SW 1271 (cell line): ENCODE measurements around the gene TLR5.

ENCODE experiments used
- DNase-seq, 2 experiments: peaks; one replicate each; lab custom pipeline; 2025; lab: John Stamatoyannopoulos, UW

TLR5 gene

DNA sequence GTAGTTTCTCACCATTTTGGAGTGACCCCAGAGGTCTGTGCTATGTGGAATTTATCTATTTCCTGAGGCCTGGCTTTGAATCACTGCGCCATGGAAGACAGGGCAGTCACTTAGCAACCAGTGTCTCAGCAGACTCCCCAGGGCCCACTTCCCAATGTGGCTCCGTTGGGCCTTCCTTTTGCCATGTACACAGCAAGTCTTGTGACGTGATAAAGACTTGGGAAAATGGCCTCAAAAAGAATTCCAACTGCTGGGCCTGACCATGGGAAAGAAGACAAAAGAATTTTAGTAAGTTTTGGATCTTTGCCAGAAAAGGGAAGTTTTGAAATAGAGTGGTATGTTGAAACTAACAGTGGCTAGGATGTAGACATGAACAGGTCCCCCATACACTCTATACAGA is 36.2 kb downstream of the TLR5 start:
- DNase-seq = no peak

DNA sequence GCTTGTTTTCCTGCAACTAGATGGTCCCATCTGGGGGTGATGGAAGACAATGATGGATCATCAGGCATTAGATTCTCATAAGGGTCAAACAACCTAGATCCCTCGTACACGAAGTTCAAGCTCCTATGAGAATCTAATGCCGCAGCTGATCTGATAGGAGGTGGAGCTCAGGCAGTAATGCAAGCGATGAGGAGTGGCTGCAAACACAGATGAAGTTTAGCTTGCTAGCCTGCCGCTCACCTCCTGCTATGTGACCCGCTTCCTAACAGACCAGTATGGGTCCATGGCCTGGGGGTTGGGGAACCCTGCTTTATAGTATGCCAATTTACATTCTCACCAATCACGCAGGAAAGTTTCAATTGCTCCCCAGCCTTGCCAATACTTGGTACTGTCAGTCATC is 37.5 kb downstream of the TLR5 start:
- DNase-seq = no peak

DNA sequence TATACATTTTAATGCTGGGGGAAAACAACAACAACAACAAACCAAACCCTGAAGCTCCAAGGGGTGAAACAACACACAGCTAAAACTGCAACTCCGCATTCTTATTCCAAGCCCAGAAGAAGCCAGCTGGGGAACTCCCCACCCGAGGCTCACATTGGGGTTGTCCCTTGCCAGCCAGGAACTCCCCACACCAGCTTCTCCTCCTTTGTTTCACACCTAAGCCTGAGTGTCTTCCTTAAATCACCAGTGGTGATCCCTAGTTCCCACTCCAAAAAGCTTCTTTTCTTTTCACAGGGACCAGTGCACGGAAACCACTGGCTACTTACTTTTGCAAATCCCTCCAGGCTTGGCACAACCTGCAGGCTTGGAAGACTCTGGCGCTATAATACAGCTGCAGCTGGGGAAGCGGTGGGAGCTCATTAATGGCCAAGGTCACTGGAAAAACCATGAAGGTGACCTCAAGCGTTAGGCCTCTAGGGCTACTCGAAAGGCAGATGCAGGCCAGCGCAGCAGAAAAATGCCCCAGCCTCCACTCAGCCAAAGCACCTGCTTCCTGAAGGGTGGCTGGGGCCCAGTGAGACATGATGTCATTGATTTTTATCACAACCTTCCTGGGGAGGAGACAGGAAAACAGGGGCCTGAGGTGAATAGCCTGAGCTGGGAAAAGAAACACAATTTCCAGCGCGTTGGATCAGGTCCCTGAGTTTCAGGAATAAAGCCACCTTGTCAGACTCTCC is 40.1 kb downstream of the TLR5 start:
- DNase-seq = no peak

DNA sequence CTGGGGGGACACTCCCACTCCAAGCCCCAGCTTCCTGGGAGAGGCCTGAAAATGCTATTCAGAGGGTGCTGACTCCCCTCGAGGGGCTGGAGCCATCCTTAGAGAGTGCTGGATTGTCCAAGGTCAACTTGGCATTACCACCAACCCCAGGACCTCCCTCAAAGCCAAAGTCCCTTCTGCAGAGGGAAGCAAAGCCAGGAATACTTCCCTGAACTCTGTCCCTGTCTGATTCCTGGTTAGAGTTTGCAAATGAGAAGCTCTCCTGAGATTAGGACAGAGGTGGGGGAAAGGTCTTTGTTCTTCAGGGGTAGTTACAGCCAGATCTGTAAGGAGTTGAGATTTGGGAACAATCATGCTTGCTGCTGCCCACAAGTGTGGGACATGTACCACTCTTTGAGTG is 45.3 kb downstream of the TLR5 start:
- no peak for DNase-seq

DNA sequence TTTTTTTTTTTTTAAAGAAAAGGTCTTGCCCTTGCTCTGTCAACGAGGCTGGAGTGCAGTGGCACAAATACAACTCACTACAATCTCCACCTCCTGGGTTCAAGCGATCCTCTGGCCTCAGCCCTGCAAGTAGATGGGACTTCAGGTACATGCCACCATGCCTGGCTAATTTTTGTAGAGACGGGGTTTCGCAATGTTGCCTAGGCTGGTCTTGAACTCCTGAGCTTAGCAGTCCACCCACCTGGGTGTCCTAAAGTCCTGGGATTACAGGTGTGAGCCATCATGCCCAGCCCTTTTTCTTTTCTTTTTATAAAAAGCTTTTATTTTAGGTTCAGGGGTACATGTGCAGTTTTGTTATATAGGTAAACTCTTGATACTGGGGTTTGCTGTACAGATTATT is 47.2 kb downstream of the TLR5 start:
- no peak for DNase-seq

DNA sequence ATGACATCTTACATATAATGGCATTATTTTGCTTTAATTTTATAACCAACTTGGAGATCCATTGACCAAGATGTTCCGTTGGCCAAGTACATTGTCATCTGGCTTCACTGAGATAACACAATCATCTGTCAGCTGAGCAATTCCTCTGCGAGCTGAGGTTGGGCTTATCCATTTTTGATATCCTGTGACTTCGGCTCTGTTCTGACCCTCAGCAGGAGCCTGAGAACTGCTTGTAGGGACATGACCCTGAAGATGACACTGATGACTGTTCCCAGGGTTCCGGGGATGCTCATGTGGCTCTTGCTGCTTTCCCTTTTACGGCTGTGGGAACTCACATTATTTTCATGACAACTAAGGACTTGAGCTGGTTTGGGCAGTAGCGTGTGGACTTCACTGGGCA is 51.2 kb downstream of the TLR5 start:
- no peak for DNase-seq

DNA sequence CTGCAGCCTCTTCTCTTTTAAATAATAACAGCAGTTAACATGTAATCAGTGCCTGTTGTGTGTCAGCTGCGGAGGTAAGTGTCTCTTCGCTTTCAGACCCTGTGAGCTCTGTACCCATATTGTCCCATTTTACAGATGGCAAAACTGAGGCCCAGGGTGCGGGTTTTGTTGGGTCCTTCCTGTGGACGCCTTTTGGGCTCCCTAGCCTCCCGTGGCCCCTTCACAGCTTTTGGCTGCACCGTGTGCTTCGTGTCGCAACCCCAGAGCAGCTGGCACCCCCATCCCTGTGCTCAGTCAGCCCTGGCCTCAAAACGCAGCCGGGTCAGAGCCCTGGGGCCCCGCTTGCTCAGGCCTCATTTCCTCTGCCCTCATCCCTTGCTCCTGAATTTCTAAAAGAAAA is 53.8 kb downstream of the TLR5 start:
- DNase-seq = no peak

DNA sequence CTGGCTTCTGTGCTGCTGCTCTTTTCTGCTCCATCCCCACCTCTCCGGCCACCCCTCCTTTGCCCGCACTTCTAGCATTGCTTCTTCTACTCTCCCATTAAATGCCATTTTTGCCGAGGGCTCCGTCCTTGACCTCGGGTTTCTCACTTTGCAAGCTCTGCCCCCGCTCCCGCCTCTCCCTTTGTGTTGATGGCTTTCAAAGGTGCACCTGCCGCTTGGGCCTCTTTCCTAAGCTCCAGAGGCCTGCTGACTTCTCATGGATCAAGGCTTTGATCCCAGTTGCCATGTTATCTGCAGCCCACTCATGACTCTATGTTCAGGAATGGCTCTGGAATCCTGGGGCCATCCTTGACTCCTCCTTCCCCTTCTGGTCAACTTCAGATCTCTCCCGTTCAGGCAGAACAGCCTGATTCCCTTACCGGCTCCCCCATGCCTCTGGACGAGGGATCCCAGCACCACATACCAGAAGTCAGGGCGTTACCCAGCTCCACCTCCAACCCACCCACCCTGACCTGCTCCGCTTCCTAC is 54.3 kb downstream of the TLR5 start:
- no peak for DNase-seq

DNA sequence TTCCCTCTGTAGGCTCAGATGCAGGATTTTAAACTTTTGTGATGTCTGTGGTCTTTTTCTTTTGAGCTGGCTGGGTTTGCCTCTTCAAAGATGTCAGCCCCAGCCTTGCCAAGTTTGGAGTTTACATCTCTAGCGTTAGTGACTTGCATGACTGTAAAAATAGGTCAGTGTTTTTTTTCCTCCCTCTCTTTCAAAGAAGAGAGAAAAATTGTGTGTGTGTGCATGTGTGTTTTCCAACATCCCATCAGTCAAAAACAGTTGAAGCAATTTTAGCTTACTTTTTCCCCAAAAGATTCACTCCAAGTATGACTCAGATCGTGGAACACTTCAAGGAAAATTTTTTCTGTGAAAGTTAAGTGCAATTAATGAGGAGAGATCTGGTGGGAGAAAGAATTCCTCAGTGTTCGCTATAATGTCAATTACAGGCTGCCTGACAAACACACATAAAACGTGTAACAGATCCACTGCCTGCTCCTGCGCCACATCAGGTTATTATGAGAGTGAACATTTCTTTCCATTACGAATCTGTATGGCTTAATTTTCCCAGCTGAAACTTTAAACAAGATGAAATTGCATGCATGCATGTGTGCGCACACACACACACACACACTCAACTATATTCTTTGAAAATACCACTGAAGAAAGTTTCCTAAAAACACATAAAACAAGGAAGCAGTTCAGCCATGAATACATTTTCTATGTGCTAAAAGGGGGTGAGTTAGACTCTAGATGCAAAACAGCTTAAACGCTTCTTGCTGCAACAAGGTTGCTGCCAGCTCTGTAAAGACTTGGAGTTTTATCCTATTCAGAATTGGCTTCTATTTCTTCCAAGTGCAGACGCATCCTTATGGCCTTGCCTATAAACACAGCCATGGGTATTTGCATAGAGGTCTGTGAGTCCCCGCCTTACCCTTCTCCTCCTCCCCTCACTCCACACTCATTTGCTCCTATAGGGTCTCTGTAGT is 55.5 kb downstream of the TLR5 start:
- no peak for DNase-seq

DNA sequence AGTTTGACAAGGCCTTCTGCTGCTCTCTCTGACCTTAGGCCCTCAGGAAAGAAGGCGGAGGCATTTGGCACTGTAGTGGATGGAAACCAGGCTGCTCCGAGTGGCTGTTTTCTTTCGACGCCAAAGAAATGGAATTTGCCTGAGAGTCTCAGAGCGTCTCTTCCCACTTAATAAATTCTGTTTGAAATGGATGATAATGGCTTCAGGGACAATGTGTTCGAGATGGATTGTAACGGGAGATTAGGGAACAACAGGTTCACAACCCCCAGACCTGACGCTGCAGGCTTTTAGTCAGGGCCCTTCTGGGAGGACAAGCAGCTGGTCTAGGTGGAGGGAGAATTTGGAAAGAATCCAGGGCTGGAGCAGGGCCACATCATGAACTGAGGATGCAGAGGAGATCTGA is 58.6 kb downstream of the TLR5 start:
- DNase-seq = no peak

DNA sequence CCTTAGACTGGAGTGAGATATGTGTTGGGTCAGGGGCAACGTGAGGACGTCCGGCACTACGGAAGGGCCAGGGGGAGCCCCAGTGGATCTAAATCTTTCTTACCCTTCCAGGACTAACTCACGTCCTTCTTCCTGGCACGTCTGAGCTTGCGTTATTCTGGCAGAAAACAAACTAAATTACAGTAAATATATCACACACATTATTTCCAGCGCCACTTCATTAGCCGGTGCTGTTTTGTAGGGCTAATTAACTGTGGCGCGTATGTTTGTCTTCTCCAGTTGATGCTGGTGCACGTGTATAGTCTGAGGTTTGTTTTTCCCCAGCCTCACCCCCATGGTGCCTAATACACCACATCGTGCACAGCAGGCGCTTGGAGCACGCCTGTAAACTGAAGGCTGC is 59.2 kb downstream of the TLR5 start:
- no peak for DNase-seq

DNA sequence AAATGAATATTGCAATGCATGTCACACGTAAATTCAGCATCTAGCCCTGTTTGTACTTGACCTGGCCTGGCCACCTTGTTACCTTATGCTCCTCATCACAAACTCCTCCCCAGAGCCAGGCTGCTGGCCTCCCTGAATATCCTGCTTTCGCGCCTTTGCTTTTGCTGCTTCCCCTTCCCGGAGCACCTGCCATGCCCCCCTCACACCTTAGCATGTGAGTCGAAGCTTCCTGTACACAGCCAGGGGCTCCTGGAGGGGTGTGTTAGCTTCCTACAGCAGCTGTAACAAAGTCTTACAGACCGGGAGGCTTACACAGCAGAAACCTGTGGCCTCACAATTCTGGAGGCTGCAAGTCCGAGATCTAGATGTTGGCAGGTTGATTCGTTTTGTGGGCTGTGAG is 60.1 kb downstream of the TLR5 start:
- no peak for DNase-seq

DNA sequence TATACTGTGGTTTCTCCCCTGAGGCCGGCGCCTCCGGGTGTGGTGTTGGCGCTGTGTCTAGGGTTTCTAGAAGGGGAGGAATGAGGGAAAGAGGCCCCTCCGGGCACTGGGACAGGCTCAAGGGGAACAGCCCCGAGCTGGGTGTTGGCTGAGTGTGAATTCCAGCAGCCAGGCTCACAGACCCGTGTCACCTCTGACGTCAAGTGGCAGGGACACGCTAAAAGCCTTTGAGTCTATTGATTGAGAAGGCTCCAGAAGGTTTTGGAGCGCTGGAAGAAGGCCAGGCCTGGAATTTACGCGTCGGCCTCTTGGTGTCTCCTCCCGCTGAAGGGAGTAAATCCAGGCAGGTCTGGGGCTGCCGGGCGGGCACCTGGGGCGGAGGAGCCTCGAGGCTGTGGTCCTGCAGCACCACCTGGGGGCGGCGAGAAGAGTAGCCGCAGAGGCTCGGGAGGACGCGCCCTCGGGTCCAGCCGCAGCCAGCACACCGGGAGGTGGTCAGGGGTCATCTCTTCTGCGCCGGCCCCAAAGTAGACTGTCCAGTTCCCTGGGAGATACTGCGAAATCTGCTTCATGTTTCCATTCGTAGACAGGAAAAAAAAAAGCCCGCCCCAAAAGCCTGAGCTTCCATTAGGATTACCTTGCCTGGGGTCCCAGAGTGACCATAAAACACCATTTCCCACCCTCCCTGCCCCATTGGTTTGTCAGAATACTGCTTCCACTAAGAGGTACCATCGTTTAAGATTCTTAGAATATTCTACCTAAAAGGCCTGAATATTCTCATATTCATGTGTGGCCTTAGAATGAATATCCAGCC is 61.7 kb downstream of the TLR5 start:
- peak; percentile 88 to 89 for DNase-seq

DNA sequence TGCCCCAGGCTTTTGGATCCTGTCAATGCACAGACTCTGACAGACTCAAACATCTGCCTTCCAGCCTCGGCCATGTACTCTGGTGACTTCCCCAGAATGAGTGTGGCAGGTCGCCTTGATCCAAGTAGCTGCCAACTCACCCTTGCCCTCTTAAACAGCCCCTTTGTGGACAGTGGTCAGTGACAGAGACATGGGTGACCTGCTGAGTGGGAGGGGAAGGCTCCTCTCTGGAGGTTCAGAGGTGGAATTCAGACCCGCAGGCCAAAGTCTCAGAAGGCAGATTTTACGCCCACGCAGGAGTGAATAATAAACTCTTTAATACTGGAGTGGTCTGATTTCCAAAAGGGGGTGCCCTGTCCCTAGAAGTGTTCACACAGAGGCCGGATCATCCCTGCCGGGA is 63.5 kb downstream of the TLR5 start:
- no peak for DNase-seq

DNA sequence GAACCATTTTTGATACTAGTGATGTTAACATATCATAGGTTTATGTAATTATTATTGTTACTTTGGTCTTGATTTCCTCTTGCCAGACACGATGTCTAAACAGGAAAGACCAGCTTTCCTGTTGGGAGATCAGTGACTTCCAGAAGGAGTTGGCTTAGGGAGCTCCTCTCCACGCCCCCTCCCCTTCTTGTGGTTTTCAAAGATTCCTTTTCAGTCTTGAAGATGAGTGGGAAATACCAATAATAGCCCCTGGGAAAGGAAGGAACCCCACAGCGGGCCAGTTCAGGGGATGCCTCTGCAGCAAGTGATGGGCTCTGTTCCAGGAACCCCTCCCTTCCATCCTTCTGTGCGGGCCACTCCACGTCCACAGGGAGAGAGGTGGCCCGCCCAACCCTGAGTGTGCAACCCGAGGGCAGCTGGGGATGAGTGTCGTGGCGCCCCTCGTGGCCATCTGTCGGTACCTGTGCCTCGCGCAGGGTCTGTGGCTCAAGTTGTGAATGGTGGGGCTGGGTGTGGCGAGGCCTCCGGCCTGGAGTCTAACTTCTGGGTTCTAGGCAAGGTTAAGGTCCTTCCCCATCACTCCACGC is 65.7 kb downstream of the TLR5 start:
- no peak for DNase-seq

DNA sequence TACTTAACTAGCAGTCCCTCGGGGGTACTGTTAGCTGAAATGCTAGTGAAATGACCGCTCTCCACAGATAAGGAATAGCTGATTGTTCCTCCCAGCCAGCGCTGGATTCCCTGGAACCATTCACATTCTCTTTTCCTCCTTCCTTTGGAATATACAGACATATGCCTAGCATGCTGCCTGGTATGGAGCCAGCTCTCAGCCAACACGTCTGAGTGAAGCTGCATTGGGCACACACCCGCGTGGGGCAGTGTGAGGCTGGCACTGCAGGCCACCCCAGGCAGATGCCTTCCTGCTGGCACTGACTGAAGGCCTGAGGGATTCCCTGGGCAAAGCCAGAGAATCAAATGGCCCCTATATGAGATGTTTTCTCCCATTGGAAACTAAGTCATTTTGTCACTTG is 66.7 kb downstream of the TLR5 start:
- DNase-seq = no peak

DNA sequence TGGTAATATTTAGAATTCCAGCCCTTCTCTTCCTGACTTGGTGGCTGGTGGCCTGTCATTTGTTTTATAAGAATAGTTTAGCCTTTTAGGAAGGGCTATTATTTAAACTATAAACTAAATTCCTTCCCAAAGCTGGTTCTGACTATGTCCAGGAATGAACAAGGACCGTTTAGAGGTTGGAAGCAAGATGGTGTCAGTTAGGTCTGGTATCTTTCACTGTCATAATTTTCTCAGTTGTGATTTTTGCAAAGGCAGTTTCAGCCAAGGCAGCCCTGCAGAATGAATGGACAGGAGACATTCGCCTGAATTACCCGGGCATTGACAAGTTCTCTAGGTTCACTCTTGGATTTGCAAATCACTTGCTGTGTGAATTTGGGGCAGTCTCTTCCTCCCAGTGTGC is 67.2 kb downstream of the TLR5 start:
- no peak for DNase-seq

DNA sequence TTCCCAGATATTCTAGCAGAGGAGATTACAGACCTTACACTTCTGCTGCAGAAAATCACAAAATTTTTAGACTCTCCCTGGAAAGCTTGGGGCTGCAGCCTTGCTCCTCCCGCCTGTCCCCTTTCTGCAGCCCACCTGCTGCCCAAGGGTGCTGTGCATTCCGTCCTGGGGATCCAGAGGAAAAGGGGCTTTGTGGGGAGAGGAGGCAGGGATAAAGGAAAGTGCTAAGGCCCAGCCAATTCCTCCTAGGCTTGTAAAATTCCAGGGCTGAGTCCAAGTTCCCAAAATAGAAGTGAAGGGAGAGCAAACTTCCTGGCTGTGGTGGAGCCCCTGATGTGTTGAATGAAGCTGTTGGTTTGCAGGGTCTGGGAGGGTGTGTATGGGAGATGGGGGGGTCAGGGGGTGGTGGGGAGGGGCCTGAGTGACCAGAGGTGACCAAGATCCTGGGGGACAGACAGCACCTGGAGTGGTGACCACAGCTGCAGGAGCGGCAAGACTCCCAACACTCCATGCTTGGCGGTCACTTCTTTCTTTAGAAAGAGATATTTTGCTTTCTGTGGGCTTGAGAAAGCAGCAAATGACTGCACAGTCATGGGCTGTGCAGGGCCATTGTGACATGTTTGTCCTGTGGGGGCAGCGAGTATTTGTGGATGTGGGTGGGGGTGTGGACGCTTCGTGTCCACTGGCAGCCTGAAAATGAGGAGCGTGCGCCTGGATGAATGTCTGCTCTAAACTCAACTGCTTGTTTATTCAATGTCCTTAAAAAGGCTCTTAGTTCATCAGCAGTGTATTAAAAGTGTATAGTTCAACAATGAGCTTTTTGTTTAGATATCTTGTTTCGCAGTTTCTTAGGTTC is 68.4 kb downstream of the TLR5 start:
- DNase-seq = no peak

DNA sequence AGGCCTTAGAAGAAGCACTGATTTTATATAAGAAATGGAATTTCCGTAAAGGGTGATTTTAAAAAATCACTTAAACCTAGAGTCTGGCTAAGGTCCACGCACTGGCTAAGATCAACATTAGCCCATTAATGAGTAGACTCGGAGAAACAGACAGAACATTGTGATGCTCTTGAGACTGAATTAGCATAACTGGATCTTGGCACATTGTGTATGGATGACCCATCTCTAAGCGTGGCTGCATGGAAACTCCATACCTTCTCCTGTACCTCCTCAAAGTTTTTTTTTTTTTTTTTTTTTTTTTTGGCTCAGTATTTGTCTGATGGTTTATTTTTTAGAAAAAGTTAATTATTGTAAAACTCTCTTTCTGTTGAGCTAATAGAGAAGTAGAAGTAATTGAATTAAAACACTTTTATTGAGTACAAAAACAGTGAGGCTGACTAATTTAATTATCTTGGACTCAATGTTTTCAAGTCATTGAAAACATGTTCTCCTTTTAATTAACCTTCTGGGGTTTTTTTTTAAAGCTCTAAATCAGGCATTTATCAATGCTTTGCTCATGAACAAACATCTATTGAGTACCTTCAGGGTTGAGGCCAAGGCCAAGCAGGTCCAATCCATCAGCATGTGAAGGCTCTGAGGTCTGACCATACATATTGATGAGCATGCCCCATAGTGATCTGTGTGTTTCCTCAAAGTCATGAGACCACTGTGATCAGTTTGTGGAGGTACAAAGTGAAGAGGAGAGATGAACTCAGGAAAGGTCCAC is 74.0 kb downstream of the TLR5 start:
- no peak for DNase-seq

DNA sequence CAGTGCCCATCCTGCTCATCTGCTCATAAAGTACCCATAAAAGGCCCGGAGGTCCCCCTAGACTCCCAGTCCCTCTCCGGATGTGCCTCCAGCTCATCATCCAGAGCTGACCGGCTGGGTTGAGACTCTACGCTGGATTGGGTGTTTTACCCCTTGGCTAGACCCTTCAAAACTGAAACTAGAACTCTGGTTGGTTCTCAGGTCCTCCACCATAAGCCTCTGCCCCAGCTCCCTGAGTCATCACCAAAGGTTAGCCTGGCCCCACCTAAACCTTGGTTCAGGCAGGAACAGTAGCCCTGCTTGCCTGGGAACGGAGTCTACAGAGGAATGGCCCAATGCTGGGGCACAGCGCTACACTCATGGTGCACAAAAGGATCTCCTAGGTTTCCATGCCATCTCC is 75.1 kb downstream of the TLR5 start:
- DNase-seq = no peak
